ENCODE measurements around the gene CATSPER3. TPM values are rescaled to one million over a fixed set of nuclear protein-coding genes. Genes with fewer than 3 reads are reported as not detected.

Gene CATSPER3
- total RNA-seq, 1 experiment from 2014 or later = 0.90 TPM

DNA sequence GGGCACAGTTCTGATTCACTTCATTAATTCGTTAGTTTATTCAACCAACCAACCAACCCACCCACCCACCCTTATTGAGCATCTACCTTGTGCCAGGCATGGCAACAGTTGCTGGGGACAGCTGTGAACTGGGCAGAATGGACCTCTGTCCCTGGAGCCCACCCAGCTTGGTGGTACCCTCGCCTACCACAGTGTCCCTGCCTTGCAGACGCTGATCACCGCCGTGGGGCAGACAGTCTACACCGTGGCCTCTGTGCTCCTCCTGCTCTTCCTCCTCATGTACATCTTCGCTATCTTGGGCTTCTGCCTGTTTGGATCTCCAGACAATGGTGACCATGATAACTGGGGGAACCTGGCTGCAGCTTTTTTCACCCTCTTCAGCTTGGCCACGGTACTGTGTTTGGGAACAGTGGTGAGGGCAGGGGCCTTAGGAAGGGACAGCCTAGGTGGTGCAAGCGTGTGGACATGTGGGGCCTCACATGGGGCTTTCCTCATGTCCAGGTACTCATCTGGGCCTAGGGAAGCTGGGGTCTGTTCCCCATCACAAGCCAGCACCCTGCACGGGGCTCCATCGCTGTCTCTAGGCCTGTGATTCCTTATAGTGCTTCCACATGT lies 40.1 kb downstream of the CATSPER3 start:
- DNase-seq (ENCODE audit: low spot score) = no peak
- BruUV-seq (replicated peaks) = no TSS peak
- intact Hi-C loops (cut with micrococcal nuclease; ENCODE audit: unreplicated experiment) = no loop called here
- Histone ChIP-seq H3K27me3 (replicated peaks; ENCODE audit: insufficient read depth, low read depth, low read length, poor library complexity) (no peaks in the 10 kb centered on the region), H3K4me3 (ENCODE audit: low read depth, low read length, poor library complexity, severe bottlenecking) (no peak overlapping the region), H3K36me3 (ENCODE audit: insufficient read depth, low read length, poor library complexity, severe bottlenecking) (no peaks in the 10 kb centered on the region), H3K4me1 (ENCODE audit: insufficient read depth, low read length, poor library complexity, severe bottlenecking) (no peaks in the 10 kb centered on the region), H3K27ac (ENCODE audit: low read depth, low read length, poor library complexity, severe bottlenecking) (no peak overlapping the region), H3K9me3 (ENCODE audit: low read depth, low read length, poor library complexity, severe bottlenecking) (no peaks in the 10 kb centered on the region)
- no peak for TF ChIP-seq EZH2 (IDR thresholded peaks at IDR 0.05; ENCODE audit: borderline replicate concordance, low read depth, low read length, poor library complexity, severe bottlenecking)
- TF ChIP-seq, protein P1, sequence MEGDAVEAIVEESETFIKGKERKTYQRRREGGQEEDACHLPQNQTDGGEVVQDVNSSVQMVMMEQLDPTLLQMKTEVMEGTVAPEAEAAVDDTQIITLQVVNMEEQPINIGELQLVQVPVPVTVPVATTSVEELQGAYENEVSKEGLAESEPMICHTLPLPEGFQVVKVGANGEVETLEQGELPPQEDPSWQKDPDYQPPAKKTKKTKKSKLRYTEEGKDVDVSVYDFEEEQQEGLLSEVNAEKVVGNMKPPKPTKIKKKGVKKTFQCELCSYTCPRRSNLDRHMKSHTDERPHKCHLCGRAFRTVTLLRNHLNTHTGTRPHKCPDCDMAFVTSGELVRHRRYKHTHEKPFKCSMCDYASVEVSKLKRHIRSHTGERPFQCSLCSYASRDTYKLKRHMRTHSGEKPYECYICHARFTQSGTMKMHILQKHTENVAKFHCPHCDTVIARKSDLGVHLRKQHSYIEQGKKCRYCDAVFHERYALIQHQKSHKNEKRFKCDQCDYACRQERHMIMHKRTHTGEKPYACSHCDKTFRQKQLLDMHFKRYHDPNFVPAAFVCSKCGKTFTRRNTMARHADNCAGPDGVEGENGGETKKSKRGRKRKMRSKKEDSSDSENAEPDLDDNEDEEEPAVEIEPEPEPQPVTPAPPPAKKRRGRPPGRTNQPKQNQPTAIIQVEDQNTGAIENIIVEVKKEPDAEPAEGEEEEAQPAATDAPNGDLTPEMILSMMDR (conservative IDR thresholded peaks at IDR 0.05; ENCODE audit: low read depth, low read length) = no peak
- ChIA-PET CTCF (no interaction called here), POLR2A (ENCODE audit: low non-redundant PET) (no interaction called here)

DNA sequence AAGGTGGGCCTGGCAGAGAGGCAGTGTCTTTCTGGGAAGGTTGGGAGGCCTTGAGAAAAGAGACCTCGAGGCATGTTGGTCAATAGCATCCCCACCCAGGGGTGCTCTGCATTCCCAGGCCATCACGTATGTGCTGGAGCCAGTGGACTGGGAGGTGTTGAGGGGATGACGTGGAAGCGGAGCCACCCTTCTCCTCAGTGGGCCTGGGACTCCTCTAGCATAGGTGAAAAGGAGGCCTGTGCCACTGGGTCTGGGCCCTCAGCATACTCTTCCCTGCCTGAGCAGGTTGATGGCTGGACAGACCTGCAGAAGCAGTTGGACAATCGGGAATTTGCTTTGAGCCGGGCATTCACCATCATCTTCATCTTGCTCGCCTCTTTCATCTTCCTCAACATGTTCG lies 40.8 kb downstream of the CATSPER3 start:
- Histone ChIP-seq H3K4me3 (ENCODE audit: low read depth, low read length, poor library complexity, severe bottlenecking) (no peak overlapping the region), H3K4me1 (ENCODE audit: insufficient read depth, low read length, poor library complexity, severe bottlenecking) (no peaks in the 10 kb centered on the region), H3K27ac (ENCODE audit: low read depth, low read length, poor library complexity, severe bottlenecking) (no peak overlapping the region), H3K27me3 (replicated peaks; ENCODE audit: insufficient read depth, low read depth, low read length, poor library complexity) (no peaks in the 10 kb centered on the region), H3K9me3 (ENCODE audit: low read depth, low read length, poor library complexity, severe bottlenecking) (no peaks in the 10 kb centered on the region), H3K36me3 (ENCODE audit: insufficient read depth, low read length, poor library complexity, severe bottlenecking) (no peaks in the 10 kb centered on the region)
- CTCF ChIA-PET = no interaction called here
- POLR2A ChIA-PET (ENCODE audit: low non-redundant PET) = no interaction called here
- TF ChIP-seq, protein P1 (conservative IDR thresholded peaks at IDR 0.05; ENCODE audit: low read depth, low read length) = no peak
- no peak for TF ChIP-seq EZH2 (IDR thresholded peaks at IDR 0.05; ENCODE audit: borderline replicate concordance, low read depth, low read length, poor library complexity, severe bottlenecking)
- BruUV-seq (replicated peaks) = no TSS peak
- intact Hi-C loops (cut with micrococcal nuclease; ENCODE audit: unreplicated experiment) = no loop called here
- DNase-seq (ENCODE audit: low spot score) = no peak

DNA sequence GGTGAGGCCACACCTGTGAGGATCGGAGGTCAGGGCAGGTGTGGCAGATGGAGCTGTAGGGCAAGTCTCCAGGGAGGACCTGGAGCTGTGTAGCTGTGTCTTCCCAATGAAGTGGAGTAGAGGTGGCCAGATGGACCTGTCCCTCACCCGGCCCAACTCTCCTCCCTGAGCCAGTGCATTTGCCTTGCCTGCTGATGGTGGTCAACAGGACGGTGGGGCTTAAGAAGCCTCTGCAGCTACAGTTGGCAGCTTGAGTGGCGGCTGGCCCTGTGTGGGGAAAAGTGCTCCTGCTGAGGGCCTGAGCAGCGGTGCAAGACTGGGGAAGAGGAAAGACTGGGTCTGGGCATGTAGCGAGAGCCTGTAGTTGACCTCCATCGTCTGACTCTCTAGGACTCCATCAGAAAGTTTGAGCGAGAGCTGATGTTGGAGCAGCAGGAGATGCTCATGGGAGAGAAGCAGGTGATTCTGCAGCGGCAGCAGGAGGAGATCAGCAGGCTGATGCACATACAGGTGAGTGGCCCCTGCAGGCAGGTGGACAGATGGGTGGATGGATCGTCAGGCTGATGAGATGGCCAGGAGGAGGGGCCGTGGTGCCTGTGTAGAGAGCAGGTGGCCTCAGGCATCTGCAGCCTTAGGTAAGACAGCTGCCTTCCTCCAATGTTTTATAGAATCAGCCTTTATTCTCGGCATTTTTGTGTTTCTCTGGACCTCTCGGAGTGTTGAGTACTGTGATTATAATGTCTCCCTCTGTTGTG lies 41.5 kb downstream of the CATSPER3 start:
- Histone ChIP-seq H3K36me3 (ENCODE audit: insufficient read depth, low read length, poor library complexity, severe bottlenecking) (no peaks in the 10 kb centered on the region), H3K4me3 (ENCODE audit: low read depth, low read length, poor library complexity, severe bottlenecking) (no peak overlapping the region), H3K9me3 (ENCODE audit: low read depth, low read length, poor library complexity, severe bottlenecking) (no peaks in the 10 kb centered on the region), H3K27me3 (replicated peaks; ENCODE audit: insufficient read depth, low read depth, low read length, poor library complexity) (no peaks in the 10 kb centered on the region), H3K4me1 (ENCODE audit: insufficient read depth, low read length, poor library complexity, severe bottlenecking) (no peaks in the 10 kb centered on the region), H3K27ac (ENCODE audit: low read depth, low read length, poor library complexity, severe bottlenecking) (no peak overlapping the region)
- DNase-seq (ENCODE audit: low spot score) = no peak
- POLR2A ChIA-PET (ENCODE audit: low non-redundant PET) = no interaction called here
- BruUV-seq (replicated peaks) = no TSS peak
- CTCF ChIA-PET = no interaction called here
- TF ChIP-seq EZH2 (IDR thresholded peaks at IDR 0.05; ENCODE audit: borderline replicate concordance, low read depth, low read length, poor library complexity, severe bottlenecking) = no peak
- TF ChIP-seq, protein P1 (conservative IDR thresholded peaks at IDR 0.05; ENCODE audit: low read depth, low read length) = no peak
- intact Hi-C loops (cut with micrococcal nuclease; ENCODE audit: unreplicated experiment) = no loop called here

Data from A673 (cell line).